Measurements from ENCODE around the gene PSMD5.

Gene PSMD5

GRCh38 chr9:120852240-120853010 is 9.7 kb upstream of the PSMD5 start:
- TF ChIP-seq, protein P1, sequence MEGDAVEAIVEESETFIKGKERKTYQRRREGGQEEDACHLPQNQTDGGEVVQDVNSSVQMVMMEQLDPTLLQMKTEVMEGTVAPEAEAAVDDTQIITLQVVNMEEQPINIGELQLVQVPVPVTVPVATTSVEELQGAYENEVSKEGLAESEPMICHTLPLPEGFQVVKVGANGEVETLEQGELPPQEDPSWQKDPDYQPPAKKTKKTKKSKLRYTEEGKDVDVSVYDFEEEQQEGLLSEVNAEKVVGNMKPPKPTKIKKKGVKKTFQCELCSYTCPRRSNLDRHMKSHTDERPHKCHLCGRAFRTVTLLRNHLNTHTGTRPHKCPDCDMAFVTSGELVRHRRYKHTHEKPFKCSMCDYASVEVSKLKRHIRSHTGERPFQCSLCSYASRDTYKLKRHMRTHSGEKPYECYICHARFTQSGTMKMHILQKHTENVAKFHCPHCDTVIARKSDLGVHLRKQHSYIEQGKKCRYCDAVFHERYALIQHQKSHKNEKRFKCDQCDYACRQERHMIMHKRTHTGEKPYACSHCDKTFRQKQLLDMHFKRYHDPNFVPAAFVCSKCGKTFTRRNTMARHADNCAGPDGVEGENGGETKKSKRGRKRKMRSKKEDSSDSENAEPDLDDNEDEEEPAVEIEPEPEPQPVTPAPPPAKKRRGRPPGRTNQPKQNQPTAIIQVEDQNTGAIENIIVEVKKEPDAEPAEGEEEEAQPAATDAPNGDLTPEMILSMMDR (IDR thresholded peaks at IDR 0.05), result no peak

DNA sequence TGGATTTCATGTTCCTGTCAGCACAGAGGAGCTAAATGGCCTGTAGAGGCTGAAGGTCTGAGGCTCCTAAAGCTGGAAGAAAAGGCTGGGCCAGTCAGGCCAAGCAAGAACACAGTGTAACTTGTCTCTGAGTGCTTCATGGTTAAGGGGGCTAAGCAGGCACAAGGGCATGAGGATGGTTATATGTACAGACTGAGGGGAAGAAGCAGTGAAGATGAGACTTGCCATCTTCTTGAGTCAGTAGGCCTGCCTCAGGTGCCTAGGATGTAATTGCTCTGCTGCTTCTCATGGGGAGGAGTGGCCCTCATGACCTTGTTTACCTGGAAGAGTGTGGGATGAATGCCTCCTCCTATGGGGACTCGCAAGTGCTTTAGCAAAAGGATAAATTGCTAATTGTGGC is 8.7 kb upstream of the PSMD5 start:
- TF ChIP-seq, protein P1 (IDR thresholded peaks at IDR 0.05), result no peak

DNA sequence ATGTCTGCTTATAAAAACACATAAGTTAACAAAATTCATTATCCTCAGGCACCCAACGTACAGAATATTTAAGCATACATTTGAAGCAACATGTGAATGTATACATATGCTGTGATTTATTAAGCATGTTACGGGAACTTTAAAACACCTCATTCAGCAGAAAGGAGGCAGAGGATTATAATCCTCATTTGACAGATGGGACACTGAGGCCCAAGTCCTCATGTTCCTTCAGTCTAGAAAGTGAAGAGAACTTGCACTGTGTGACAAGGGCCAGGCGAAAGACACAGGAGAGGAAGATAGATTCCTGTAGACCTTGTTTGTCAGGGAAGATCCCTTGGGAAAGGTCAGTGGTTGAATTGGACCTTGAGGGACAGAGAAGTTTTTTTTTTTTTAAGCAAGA is 7.6 kb upstream of the PSMD5 start:
- TF ChIP-seq, protein P1 (IDR thresholded peaks at IDR 0.05), result no peak

- TF ChIP-seq, protein P1 (IDR thresholded peaks at IDR 0.05), result no peak
Measured at GRCh38 chr9:120846906-120847305, 4.2 kb upstream of the PSMD5 start.

- TF ChIP-seq, protein P1 (IDR thresholded peaks at IDR 0.05), result no peak
Measured at GRCh38 chr9:120846251-120846889, 3.6 kb upstream of the PSMD5 start.

GRCh38 chr9:120845255-120845654 is 2.5 kb upstream of the PSMD5 start:
- TF ChIP-seq, protein P1 (IDR thresholded peaks at IDR 0.05), result no peak

GRCh38 chr9:120841930-120842684 is 615 bp downstream of the PSMD5 start:
- TF ChIP-seq, protein P1 (IDR thresholded peaks at IDR 0.05), result no peak

All from LNCAP (cell line).